Keratinocyte (primary cell): ENCODE data around the gene RABGAP1. TPM values are rescaled to one million over a fixed set of nuclear protein-coding genes. Genes with fewer than 3 reads are reported as not detected.

Source experiments
- DNase-seq: peaks from one replicate; pipeline ENCODE4 v3.0.0-alpha.2; 2011; ENCODE audit warnings: low read depth, missing footprints, low spot score
- FAIRE-seq: peaks from 2 replicates; lab custom pipeline; 2011; peaks lifted over from hg19 to GRCh38; lab: Jason Lieb, UNC
- H2AFZ ChIP-seq: 2 replicates; pipeline ENCODE4 v1.6.0; 2012; ENCODE audit warnings: low read length, control low read depth, inconsistent platforms; ENCODE audit not compliant: control insufficient read depth
- H3K27ac ChIP-seq: 2 replicates; pipeline ENCODE4 v1.5.1; 2011; ENCODE audit warnings: low read length; ENCODE audit not compliant: control insufficient read depth, insufficient read depth
- H3K27me3 ChIP-seq: 3 replicates; pipeline ENCODE4 v1.6.0; 2011; ENCODE audit warnings: low read length; ENCODE audit not compliant: control insufficient read depth, insufficient read depth; ENCODE audit errors: extremely low read depth
- H3K36me3 ChIP-seq, 2 experiments: 2 replicates in 1 of 2; 3 replicates in 1 of 2; pipeline ENCODE4 v1.5.1; 2011; ENCODE audit warnings: low read length in 2 of 2, mild to moderate bottlenecking in 1 of 2; ENCODE audit not compliant: control insufficient read depth in 2 of 2, insufficient read depth in 2 of 2; ENCODE audit errors: extremely low read depth in 1 of 2
- H3K4me1 ChIP-seq: 3 replicates; pipeline ENCODE4 v1.5.1; 2011; ENCODE audit warnings: low read length; ENCODE audit not compliant: control insufficient read depth, insufficient read depth; ENCODE audit errors: extremely low read depth
- H3K4me2 ChIP-seq: 3 replicates; pipeline ENCODE4 v1.6.0; 2011; ENCODE audit warnings: low read depth, low read length; ENCODE audit not compliant: control insufficient read depth, insufficient read depth; ENCODE audit errors: extremely low read depth
- H3K4me3 ChIP-seq, 3 experiments: fragments of 200-600 bp in 1 of 3; sonication (generic) in 1 of 3; 2 replicates in 2 of 3; 3 replicates in 1 of 3; pipeline ENCODE4 v1.5.1; 2011 to 2016; ENCODE audit warnings: low read length in 3 of 3, mild to moderate bottlenecking in 3 of 3, control low read depth in 2 of 3, inconsistent platforms in 1 of 3, low read depth in 1 of 3, mixed read lengths in 1 of 3, mixed run types in 1 of 3, moderate library complexity in 1 of 3; ENCODE audit not compliant: control insufficient read depth in 2 of 3, insufficient read depth in 2 of 3; ENCODE audit errors: extremely low read depth in 1 of 3
- H3K79me2 ChIP-seq: 2 replicates; pipeline ENCODE4 v1.6.0; 2012; ENCODE audit warnings: low read length; ENCODE audit not compliant: control insufficient read depth, insufficient read depth
- H3K9ac ChIP-seq: 3 replicates; pipeline ENCODE4 v1.6.0; 2011; ENCODE audit warnings: low read length; ENCODE audit not compliant: control insufficient read depth, insufficient read depth; ENCODE audit errors: extremely low read depth
- H3K9me1 ChIP-seq: 3 replicates; pipeline ENCODE4 v1.6.0; 2011; ENCODE audit warnings: low read length; ENCODE audit not compliant: control insufficient read depth, insufficient read depth; ENCODE audit errors: extremely low read depth
- H3K9me3 ChIP-seq: 2 replicates; pipeline ENCODE4 v1.5.1; 2012; ENCODE audit warnings: low read depth, low read length; ENCODE audit not compliant: control insufficient read depth
- H4K20me1 ChIP-seq: 3 replicates; pipeline ENCODE4 v1.6.0; 2011; ENCODE audit warnings: low read length; ENCODE audit not compliant: control insufficient read depth, insufficient read depth; ENCODE audit errors: extremely low read depth
- EZH2 ChIP-seq: IDR thresholded peaks from one replicate; pipeline ENCODE4 v1.6.1; 2012; ENCODE audit warnings: inconsistent platforms, mild to moderate bottlenecking, low read length, moderate library complexity
- dilution Hi-C: fragments of 300-500 bp; cut with MboI; formaldehyde crosslinking; loops from one replicate; pipeline ENCODE4 v1.7.0; 2020; ENCODE audit warnings: low sequenced_read_pairs; ENCODE audit not compliant: extremely low pct_ligation_motif_present
- polyA plus RNA-seq, 5 experiments: library from polyadenylated mRNA; depleted of rRNA in 3 of 5; stranded (reverse) in 3 of 5; stranded (forward) in 1 of 5; unstranded in 1 of 5; fragments of >200 nt; gene quantifications; 1 replicate in 1 of 5; 2 replicates in 3 of 5; 3 replicates in 1 of 5; pipeline versions ENCODE4 v1.2.1 to v1.2.3, GENCODE V29; 2011 to 2012; ENCODE audit warnings: missing spikeins in 2 of 5, low read depth in 1 of 5, low replicate concordance in 1 of 5
- TF ChIP-seq, protein P1 (sequence below), 3 experiments: IDR thresholded peaks in 1 of 3; conservative IDR thresholded peaks in 1 of 3; optimal IDR thresholded peaks in 1 of 3; 2 replicates in 2 of 3; 3 replicates in 1 of 3; pipeline versions ENCODE3 to v1.5.1; 2011; ENCODE audit warnings: low read length in 3 of 3, mild to moderate bottlenecking in 3 of 3, moderate library complexity in 2 of 3, control low read depth in 1 of 3, inconsistent platforms in 1 of 3; ENCODE audit not compliant: insufficient read depth in 2 of 3; ENCODE audit errors: extremely low read depth in 1 of 3

RABGAP1 gene
- polyA plus RNA-seq, 1 donor (not counting 4 experiments of a cell fraction or from before 2014, with no cell fraction given): 40.6 TPM

DNA sequence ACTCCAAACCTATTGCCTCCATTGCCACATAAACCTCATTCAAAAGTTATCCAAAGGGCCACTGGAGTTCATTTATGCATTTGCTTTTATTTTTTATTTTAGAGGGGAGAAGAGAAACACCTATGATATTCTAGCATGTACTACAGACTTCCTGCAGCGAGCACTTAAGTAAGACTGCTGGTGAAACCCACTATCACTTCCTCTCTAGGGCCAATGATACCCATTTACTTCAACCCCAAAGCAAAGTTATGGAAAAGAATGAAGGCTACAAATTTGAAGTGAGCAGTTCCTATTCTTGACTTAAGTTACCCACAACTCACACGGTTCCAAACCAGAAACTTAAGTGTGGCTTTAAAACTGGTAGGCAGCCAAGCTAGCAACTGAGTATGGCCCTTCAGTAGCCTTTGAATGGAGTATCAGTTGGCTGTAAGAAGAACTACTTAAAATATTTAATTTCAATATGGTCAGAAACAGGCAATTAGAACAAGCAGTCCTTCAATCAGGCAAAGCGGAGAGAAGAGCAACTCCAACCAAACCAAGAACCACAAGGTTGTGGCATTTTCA is 186.8 kb downstream of the RABGAP1 start:
- no peaks in the 10 kb centered on the region for H3K27me3 ChIP-seq
- H3K9ac ChIP-seq: no peak overlapping the region
- TF ChIP-seq EZH2: no peak
- TF ChIP-seq, protein P1, sequence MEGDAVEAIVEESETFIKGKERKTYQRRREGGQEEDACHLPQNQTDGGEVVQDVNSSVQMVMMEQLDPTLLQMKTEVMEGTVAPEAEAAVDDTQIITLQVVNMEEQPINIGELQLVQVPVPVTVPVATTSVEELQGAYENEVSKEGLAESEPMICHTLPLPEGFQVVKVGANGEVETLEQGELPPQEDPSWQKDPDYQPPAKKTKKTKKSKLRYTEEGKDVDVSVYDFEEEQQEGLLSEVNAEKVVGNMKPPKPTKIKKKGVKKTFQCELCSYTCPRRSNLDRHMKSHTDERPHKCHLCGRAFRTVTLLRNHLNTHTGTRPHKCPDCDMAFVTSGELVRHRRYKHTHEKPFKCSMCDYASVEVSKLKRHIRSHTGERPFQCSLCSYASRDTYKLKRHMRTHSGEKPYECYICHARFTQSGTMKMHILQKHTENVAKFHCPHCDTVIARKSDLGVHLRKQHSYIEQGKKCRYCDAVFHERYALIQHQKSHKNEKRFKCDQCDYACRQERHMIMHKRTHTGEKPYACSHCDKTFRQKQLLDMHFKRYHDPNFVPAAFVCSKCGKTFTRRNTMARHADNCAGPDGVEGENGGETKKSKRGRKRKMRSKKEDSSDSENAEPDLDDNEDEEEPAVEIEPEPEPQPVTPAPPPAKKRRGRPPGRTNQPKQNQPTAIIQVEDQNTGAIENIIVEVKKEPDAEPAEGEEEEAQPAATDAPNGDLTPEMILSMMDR (optimal IDR thresholded peaks at IDR 0.05 in 1 of 3, IDR thresholded peaks at IDR 0.05 in 1 of 3, conservative IDR thresholded peaks at IDR 0.05 in 1 of 3; ENCODE audit: extremely low read depth in 1 of 3, insufficient read depth in 2 of 3, low read length in 3 of 3): no peak
- H3K4me1 ChIP-seq: no peaks in the 10 kb centered on the region
- FAIRE-seq: no peak
- no peak overlapping the region for H3K27ac ChIP-seq
- dilution Hi-C loops: no loop called here
- no peak overlapping the region for H3K4me2 ChIP-seq
- H3K79me2 ChIP-seq: no peaks in the 10 kb centered on the region
- H2AFZ ChIP-seq: no peak overlapping the region
- H3K9me3 ChIP-seq: no peaks in the 10 kb centered on the region
- H4K20me1 ChIP-seq: no peaks in the 10 kb centered on the region
- no peak for DNase-seq
- H3K9me1 ChIP-seq: no peaks in the 10 kb centered on the region
- H3K36me3 ChIP-seq: peaks cover 0 to 2% of the 10 kb centered on the region in 2 experiments
- H3K4me3 ChIP-seq: no peak overlapping the region

DNA sequence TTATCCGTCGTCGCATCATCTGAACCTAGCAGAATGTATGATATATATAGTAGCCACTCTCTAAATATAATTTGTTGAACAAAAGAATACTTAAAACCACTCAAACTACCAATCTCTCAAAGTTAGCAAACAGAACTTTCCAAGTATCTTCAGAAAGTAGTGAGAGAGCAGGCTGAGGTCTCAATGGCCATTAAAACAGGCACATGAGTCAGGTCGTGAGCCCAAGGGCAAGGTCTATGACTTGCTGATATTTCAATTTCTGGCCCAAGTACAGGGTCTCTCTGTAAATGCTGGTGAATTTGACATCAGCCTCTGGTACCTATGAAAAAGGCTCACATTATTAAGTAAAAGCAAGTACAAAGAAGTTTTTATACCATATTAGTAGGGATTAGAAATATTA is 187.8 kb downstream of the RABGAP1 start:
- Histone ChIP-seq H3K27me3 (no peaks in the 10 kb centered on the region), H3K4me1 (no peaks in the 10 kb centered on the region), H3K4me3 (no peak overlapping the region), H3K9me3 (no peaks in the 10 kb centered on the region), H2AFZ (no peak overlapping the region), H3K36me3 (peaks cover 0 to 2% of the 10 kb centered on the region in 2 experiments), H3K9ac (no peak overlapping the region), H3K79me2 (no peaks in the 10 kb centered on the region), H3K9me1 (no peaks in the 10 kb centered on the region), H3K27ac (no peak overlapping the region), H4K20me1 (no peaks in the 10 kb centered on the region), H3K4me2 (no peak overlapping the region)
- dilution Hi-C loops: no loop called here
- TF ChIP-seq, protein P1 (optimal IDR thresholded peaks at IDR 0.05 in 1 of 3, IDR thresholded peaks at IDR 0.05 in 1 of 3, conservative IDR thresholded peaks at IDR 0.05 in 1 of 3; ENCODE audit: extremely low read depth in 1 of 3, insufficient read depth in 2 of 3, low read length in 3 of 3): no peak
- TF ChIP-seq EZH2: no peak
- FAIRE-seq (no peak), DNase-seq (no peak)
